Suppressor macrophage (primary cell): ENCODE results near the gene PHF21B.

Experiments
- DNase-seq, 4 experiments: peaks; one replicate each; pipeline ENCODE4 v3.0.0-alpha.2; 2020 to 2022

The PHF21B gene

GRCh38 chr22:44838316-44839016 is 171.3 kb downstream of the PHF21B start:
- DNase-seq = no peak

GRCh38 chr22:44837481-44837880 is 172.3 kb downstream of the PHF21B start:
- DNase-seq = no peak

- no peak for DNase-seq
Measured at GRCh38 chr22:44834065-44834464, 175.7 kb downstream of the PHF21B start.

- no peak for DNase-seq
Measured at GRCh38 chr22:44831885-44832284, 177.9 kb downstream of the PHF21B start.
